Measurements from ENCODE around the gene CEMP1. TPM values are rescaled to one million over a fixed set of nuclear protein-coding genes. Genes with fewer than 3 reads are reported as not detected.

The CEMP1 gene
- total and polyA plus RNA-seq, 8 donors, result 0.12 to 1.2 (median 0.71) TPM

GRCh38 chr16:2492292-2492691 is 38.9 kb downstream of the CEMP1 start:
- Histone ChIP-seq H3K9me3 (no peaks in the 10 kb centered on the region), H3K36me3 (peaks cover 0 to 21% (median 0%) of the 10 kb centered on the region in 3 donors), H3K4me3 (no peak overlapping the region), H3K27me3 (no peaks in the 10 kb centered on the region), H3K4me1 (no peaks in the 10 kb centered on the region), H3K27ac (no peak overlapping the region)
- WGBS, 2 donors, result 49 to 56% methylated on average over 13 of the region's 13 CpGs
- DNase-seq (peak in 1 of 6 donors; percentile 36), FAIRE-seq (no peak), ATAC-seq (peak in 2 of 4 donors; percentile 35 to 36)
- no peak for TF ChIP-seq CTCF (IDR thresholded peaks at IDR 0.05)
- intact Hi-C loops (cut with DNase I), result loop anchor here in 2 of 3 donors (10.0 kb wide), 2 partner anchors 57 to 187 kb away; no protein-coding TSS in a partner anchor

- TF ChIP-seq CTCF (IDR thresholded peaks at IDR 0.05), result no peak
- Histone ChIP-seq H3K9me3 (no peaks in the 10 kb centered on the region), H3K27ac (no peak overlapping the region), H3K36me3 (peaks cover 0 to 7% (median 0%) of the 10 kb centered on the region in 3 donors), H3K4me3 (no peak overlapping the region), H3K4me1 (no peaks in the 10 kb centered on the region), H3K27me3 (no peaks in the 10 kb centered on the region)
- intact Hi-C loops (cut with DNase I), result loop anchor here in 2 of 3 donors (10.0 kb wide), 2 partner anchors 56 to 186 kb away; no protein-coding TSS in a partner anchor
- FAIRE-seq (no peak), ATAC-seq (peak in 1 of 4 donors; percentile 17), DNase-seq (peak in 1 of 6 donors; percentile 40)
- WGBS, 2 donors, result 83 to 85% methylated on average over 23 of the region's 23 CpGs
Observed at GRCh38 chr16:2490190-2491105, 40.8 kb downstream of the CEMP1 start.

- ATAC-seq, result no peak
- Histone ChIP-seq H3K36me3 (peaks cover 0 to 7% (median 0%) of the 10 kb centered on the region in 3 donors), H3K27ac (no peak overlapping the region), H3K9me3 (no peaks in the 10 kb centered on the region), H3K27me3 (no peaks in the 10 kb centered on the region), H3K4me1 (no peaks in the 10 kb centered on the region), H3K4me3 (no peak overlapping the region)
- intact Hi-C loops (cut with DNase I), result no loop called here
- 91 to 95% methylated on average over 16 of the region's 16 CpGs for WGBS, 2 donors
- TF ChIP-seq CTCF (IDR thresholded peaks at IDR 0.05), result no peak
- FAIRE-seq, result no peak
- DNase-seq, result peak in 1 of 6 donors; percentile 42
Observed at GRCh38 chr16:2489581-2489980, 41.6 kb downstream of the CEMP1 start.

GRCh38 chr16:2487903-2488531 is 43.2 kb downstream of the CEMP1 start:
- ATAC-seq (no peak), DNase-seq (peak in 1 of 6 donors; percentile 60), FAIRE-seq (no peak)
- peaks cover 0 to 5% (median 3%) of the 10 kb centered on the region in 3 donors for H3K4me1 ChIP-seq
- no peaks in the 10 kb centered on the region for H3K27me3 ChIP-seq
- 83 to 86% methylated on average over 15 of the region's 15 CpGs for WGBS, 2 donors
- H3K27ac ChIP-seq, result no peak overlapping the region
- peaks cover 0 to 7% (median 0%) of the 10 kb centered on the region in 3 donors for H3K36me3 ChIP-seq
- H3K9me3 ChIP-seq, result no peaks in the 10 kb centered on the region
- TF ChIP-seq CTCF (IDR thresholded peaks at IDR 0.05), result no peak
- no peak overlapping the region for H3K4me3 ChIP-seq
- intact Hi-C loops (cut with DNase I), result no loop called here
